Right lobe of liver (tissue), 4 donors: ENCODE measurements around the gene PCSK2.

Source experiments
- POLR2A ChIP-seq: fragments of 450-650 bp; IDR thresholded peaks from one replicate; pipeline ENCODE4 v1.6.1; 2017; ENCODE audit warnings: antibody characterized with exemption, mild to moderate bottlenecking
- TF ChIP-seq, protein P1 (sequence below), 4 donors: fragments of 200-600 bp in 3 of 4; fragments of 450-650 bp in 1 of 4; IDR thresholded peaks; one replicate each; pipeline versions ENCODE4 v1.5.1 to v1.8.0; 2016 to 2022; ENCODE audit warnings: antibody characterized with exemption in 4 of 4, mild to moderate bottlenecking in 2 of 4
- donor health status: DM: no; HTN: no; CAD: no.
- donor health status: DM: no; HTN: no; CAD: no.
- donor health status: DM: no; HTN: yes; CAD: no.

DNA sequence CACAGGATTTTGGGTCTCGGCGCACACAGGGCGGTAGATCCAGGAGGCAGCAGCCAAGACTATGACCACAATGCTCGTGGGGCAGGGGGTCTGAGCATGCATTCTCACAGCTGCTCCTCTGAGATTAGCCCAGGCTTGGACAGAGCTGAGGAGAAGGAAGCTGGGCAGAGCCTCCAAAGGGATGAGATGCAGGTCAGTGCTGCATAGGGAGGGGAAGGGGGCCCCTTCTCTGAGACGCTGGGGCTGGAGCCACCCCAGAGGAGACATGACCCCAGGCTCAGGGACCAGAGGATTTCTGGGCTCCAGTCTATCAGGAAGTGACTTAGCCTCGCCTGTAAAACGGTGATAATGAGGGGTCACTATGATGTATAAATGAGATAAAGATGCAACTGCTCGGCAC is 210.4 kb downstream of the PCSK2 start:
- TF ChIP-seq, protein P1, sequence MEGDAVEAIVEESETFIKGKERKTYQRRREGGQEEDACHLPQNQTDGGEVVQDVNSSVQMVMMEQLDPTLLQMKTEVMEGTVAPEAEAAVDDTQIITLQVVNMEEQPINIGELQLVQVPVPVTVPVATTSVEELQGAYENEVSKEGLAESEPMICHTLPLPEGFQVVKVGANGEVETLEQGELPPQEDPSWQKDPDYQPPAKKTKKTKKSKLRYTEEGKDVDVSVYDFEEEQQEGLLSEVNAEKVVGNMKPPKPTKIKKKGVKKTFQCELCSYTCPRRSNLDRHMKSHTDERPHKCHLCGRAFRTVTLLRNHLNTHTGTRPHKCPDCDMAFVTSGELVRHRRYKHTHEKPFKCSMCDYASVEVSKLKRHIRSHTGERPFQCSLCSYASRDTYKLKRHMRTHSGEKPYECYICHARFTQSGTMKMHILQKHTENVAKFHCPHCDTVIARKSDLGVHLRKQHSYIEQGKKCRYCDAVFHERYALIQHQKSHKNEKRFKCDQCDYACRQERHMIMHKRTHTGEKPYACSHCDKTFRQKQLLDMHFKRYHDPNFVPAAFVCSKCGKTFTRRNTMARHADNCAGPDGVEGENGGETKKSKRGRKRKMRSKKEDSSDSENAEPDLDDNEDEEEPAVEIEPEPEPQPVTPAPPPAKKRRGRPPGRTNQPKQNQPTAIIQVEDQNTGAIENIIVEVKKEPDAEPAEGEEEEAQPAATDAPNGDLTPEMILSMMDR (IDR thresholded peaks at IDR 0.05), result no peak
- no peak for TF ChIP-seq POLR2A
